Inflammatory macrophage (primary cell): ENCODE data around the gene DCUN1D4.

Experiments used
- DNase-seq, 2 donors: peaks; one replicate each; pipeline ENCODE4 v3.0.0-alpha.2; 2020 to 2022
- total RNA-seq, 18 experiments: gene quantifications; one replicate each; lab custom pipeline; 2026; ENCODE audit warnings: mixed read lengths in 6 of 18, inconsistent platforms in 2 of 18; lab: John Stamatoyannopoulos, UW

DCUN1D4 gene
- total RNA-seq: 6.0 to 26.9 (median 15.1) reads per million in 18 experiments

DNA sequence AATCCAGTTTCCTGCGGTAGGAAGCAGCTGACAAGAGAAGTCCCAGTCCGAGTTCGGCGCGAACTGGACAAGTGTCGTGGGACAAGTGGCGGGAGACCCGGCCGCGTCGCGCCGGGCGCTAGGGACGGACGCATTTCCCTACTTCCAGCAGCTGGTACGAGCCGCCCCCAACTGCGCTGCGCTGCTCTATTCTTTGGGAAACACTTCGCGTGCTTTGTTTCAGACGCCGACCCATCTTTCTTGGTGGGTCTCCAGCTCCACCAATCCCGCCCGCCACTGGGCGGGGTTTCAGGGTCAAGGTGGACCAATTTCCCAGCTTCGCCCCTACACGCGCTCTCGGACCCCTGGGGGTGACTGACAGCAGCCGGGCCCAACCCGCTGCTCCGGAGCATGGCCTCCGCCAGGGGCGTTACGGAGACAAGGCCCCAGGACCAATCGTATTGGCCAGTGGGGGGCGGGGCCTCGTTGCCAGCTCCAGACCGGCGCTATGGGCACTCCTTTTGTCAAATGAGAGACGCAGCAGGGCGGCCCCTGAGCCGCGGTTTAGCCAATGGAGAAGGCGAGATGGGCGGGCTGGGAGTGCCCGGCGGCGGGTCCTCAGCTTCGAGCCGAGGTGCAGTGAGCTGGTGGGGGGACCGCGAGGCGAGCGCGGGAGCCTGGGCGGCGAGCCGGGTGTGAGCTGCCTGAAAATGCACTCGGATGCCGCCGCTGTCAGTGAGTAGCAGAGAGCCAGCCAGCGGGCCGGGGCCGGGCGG lies at the start of gene DCUN1D4:
Gene DCUN1D4 (plus strand): TSS at position 600 of the 755 bp plus-strand sequence. CDS start 90 bp downstream, at position 690.
- peak; percentile 100 for DNase-seq

GRCh38 chr4:51820443-51821234 lies 22.3 kb upstream of the DCUN1D4 start:
- DNase-seq: no peak

DNA sequence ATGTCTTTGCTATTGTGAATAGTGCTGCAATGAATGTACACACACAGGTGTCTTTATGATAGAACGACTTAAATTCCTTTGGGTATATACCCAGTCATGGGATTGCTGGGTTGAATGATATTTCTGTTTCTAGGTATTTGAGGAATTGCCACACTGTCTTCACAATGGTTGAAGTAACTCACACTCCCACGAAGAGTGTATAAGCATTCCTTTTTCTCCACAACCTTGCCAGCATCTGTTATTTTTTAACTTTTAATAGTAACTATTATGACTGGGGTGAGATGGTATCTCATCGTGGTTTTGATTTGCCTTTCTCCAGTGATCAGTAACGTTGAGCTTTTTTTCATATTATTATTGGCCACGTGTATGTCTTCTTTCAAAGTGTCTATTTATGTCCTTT lies 17.6 kb upstream of the DCUN1D4 start:
- DNase-seq: no peak

- no peak for DNase-seq
Observed at GRCh38 chr4:51830156-51830720, 12.7 kb upstream of the DCUN1D4 start.

DNA sequence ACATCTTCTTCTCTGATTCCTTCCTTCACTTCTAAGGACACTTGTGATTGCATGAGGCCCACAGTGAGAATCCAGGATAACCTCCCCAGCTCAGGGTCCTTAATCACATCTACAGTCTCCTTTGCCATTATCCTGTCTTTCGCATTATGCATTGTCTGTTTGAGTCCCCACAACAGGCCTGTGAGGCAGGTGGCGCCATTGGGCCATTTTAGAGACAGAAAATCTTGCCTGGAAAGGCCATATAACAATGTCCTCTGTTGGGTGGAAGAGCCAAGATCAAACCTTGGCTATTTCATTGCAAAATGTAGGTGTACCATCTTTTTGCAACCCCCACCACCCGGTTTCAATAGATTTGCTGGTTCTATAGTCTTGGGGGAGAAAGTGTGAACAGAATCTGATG lies 11.8 kb upstream of the DCUN1D4 start:
- peak; percentile 66 to 70 for DNase-seq

DNA sequence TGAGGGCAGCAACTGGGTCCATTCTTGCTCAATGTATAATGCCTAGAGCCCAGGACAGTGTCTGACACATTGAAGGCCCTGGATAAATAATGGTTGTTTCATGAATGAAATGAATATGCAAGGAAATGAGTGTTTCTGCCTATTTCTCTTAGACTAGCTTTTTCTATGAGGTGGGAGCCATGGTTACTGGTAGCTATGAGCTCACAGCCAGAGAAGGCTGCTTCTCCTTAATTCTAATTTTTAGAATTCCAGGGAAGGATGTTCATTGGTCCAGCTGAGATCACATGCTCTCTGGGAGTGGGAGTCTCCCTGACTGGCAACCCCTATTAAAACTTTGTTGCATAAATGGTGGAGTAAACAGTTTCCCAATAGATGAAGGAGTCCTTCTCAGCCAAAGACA lies 9.7 kb upstream of the DCUN1D4 start:
- DNase-seq: peak in 1 of 2 donors; percentile 7

GRCh38 chr4:51835079-51835478 lies 7.9 kb upstream of the DCUN1D4 start:
- DNase-seq: no peak

DNA sequence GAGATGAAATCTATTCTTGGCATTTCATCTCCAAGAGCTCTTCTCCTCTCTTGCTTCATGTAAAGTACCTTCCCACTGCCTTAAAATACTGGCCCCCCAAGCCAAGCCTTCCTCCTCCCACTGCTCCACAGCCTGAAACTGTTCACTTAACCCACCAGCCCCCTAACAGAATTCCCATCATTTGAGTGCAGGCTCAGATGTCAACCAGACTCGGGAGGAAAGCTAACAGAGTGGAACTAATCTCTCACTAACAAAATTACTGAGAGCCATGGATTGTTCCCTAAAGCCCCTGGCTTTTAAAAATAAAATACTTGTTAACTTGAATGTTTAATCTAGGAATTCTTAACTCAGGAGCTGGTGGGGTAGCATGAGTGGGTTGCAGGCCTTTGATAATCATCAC lies 7.1 kb upstream of the DCUN1D4 start:
- DNase-seq: no peak

DNA sequence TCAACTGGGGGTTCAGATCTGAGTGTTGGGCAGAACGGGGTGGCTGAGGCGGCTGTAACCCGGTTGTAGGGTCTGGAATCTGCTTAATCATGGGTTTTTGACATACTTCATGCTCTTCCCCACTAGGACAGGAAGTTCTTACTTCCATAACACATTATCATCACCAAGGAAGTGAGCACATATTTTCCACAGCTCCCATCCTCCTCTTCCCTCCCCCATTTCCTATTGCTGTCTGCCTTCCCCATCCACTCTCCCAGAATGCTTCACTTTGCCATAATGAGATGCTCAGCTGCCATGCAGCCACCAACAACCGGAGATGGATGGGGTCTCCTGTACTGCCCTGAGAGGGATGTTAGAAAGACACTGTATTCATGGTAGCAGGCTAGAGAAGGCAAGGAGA lies 6.4 kb upstream of the DCUN1D4 start:
- peak; percentile 10 to 52 for DNase-seq

DNA sequence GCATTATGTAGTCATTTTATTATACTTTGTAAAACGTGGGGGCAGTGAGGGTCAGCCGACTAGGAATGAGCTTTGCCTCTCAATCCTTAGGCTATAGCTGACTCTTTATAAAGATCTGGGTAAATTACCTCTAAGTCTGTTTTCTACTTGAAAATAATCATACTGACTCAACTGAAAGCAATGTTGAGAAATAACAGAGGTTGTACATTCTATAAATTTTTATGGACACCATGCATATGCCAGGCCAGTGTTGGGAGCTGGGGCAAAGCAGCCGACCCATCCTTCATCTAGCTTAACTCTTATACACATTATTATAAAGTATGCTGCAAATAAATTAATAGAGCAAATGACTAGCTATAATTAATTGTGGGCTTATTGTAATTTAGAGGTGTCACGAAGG lies 2.2 kb upstream of the DCUN1D4 start:
- no peak for DNase-seq

GRCh38 chr4:51842167-51842553 lies 793 bp upstream of the DCUN1D4 start:
- no peak for DNase-seq

DNA sequence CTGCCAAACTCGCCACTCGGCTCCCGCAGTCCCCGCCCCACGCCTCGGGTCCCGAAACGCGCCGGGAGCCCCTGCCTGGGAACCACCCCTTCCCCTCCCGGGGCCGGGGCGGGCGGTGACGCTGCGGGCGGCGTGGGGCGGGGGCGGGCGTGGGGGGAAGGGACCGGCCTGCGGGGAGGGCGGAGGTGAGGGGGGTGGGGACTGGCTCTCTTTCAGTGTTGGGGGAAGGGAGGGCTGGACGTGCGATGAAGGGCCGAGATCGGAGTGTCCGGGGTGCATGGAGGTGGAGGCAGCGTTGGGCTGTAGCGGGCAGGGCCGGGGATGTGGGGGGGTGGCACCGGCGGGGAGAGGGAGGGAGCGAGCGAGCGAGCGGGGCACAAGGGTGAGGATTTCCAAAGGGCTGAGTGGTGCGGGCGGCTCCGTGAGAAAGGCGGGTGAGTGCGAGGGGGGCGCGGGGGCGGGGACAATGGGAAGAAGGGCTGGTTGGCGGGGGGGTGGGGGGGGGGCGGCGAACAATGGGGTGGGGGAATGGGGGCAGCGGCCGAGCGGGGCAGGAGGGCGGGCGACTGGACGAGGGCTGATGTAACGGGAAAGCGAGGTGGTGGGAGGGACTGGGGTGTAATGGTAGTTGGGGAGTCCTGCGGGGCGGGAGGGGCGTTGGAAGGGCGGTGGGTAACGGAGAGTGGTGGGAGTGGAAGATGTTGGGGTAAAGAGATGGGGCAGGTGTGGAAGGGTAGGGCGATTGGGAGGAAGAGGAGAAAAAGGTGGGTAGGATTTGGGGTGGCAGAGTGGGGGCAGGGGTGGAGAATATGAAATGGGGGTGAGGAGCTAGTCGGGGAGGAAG lies 578 bp downstream of the DCUN1D4 start:
- DNase-seq: peak; percentile 13 to 32

DNA sequence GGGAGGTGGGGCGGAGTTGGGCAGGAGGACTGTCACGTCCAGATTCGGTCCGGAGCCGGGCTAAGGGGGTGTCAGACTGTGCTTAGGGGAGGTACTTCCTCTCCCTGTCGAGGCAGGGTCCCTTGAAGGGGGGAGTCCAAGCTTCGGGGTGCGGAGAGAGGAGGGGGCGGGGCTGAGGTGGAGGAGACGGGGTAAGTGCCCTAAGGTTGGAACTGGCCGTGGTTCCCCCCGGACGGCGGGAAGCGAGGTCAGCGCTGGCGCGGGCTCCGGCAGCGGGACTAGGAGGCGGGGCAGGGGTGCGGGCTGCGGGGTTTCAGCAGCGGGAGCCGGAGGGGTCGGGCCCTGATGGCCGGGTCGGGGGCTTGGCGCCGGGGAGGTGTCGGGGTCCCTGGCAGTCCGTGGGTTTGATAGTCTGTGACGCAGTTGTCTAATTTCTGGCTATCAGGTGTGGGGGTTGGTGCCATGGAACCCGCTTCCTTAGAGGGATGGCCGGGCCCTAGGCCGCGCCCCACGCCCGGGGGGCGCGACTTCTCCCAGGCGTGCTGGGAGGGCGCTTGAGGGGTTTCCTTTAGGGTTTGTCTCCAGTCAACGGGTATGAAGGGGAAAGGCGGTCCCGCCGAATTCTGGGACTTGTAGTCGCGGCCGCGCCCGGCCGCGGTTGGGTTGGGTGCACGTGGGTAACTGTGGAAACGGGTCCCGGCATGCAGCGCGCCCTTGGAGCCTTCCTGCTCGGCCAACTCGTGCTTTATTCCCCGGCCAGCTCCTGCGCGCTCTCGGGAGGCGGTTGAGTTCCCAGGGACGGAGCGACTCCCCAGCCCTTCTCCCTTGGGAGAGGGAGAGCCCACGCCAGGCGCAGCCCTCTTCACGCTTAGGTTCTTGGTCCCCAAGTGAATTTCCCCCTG lies 1.5 kb downstream of the DCUN1D4 start:
- peak; percentile 88 to 95 for DNase-seq

- no peak for DNase-seq
Observed at GRCh38 chr4:51845055-51845426, 2.1 kb downstream of the DCUN1D4 start.

GRCh38 chr4:51845711-51846110 lies 2.8 kb downstream of the DCUN1D4 start:
- no peak for DNase-seq

GRCh38 chr4:51849430-51849829 lies 6.5 kb downstream of the DCUN1D4 start:
- no peak for DNase-seq

DNA sequence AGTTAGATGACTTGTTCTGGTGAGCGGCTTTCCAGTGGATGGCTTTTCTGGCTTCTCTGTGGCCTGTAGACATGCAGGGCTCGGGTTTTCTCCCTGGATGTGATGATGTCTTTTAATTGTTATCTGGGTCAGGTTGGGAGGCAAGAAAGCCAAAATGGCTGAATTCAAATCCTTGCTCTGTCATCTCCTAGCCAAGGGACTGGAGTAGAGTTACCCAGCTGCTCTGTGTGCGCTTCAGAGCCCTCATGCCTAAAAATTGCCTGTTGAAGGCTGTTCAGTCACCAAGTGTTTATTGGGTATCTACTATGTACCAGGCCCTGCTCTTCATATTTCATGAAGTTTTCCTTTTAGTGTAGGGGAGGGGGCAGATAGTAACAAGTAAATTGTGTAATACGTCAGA lies 7.3 kb downstream of the DCUN1D4 start:
- DNase-seq: no peak

DNA sequence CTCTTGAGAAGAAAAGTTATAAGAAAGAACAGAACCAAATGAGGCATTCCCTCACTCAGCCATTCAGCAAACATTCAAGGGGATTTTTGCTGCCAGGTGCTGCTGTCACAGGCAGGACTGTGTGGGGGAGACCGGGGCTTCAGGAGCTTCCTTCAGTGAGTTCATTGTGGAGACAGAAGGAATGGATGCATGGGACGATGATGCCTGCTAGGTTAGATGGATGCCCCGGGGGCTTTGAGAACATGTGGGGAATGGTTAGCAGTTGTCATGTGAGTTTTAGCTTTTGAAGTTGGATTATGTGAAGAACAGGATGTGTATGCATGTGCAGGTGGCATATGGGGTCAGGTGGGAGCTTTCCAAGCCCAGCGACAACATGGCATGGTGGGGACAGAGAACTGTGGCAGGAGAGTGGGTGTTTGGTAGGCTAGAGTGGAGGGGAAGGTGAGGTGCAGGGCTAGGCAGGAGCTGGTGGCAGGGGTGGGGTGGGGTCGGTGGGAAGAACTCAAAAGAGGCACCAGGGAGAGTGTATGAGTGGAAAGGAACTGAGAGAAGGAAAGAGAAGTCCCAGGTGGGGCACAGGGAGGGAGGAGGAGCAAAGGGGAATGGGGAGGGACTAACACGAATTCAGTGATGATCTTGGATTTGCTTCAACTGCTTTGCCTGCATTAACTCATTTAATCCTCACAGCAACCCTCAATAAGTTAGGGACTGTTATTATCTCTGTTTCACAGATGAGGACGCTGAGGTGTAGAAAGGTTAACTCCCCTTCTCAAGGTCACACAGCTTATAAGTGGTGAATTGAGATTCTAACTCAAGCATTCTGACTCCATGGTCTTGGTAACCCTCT lies 8.4 kb downstream of the DCUN1D4 start:
- no peak for DNase-seq

- DNase-seq: no peak
Observed at GRCh38 chr4:51851937-51852290, 9.0 kb downstream of the DCUN1D4 start.

GRCh38 chr4:51853027-51853682 lies 10.2 kb downstream of the DCUN1D4 start:
- DNase-seq: no peak
